Right lobe of liver (tissue), 6 donors: Measurements from ENCODE around the gene GSG1L. TPM values are rescaled to one million over a fixed set of nuclear protein-coding genes. Genes with fewer than 3 reads are reported as not detected.

Experiments used
- ATAC-seq, 4 donors: fragments of 200-7000 bp; cut with Tn5 transposase; one replicate each; pipeline ENCODE4 v1.9.1; 2020; ENCODE audit warnings: mild to moderate bottlenecking in 4 of 4, moderate library complexity in 4 of 4
- DNase-seq, 3 donors: peaks; one replicate each; pipeline ENCODE4 v3.0.0-alpha.2; 2020
- H3K27ac ChIP-seq, 3 donors: fragments of 200-600 bp; one replicate each; pipeline ENCODE4 v1.8.0; 2022
- H3K27me3 ChIP-seq, 2 donors: fragments of 200-600 bp; one replicate each; pipeline ENCODE4 v1.8.0; 2022
- H3K36me3 ChIP-seq, 4 donors: fragments of 200-600 bp; sonication (generic) in 1 of 4; one replicate each; pipeline versions ENCODE4 v1.5.1 to v1.8.0; 2017 to 2022; ENCODE audit warnings: control low read depth in 1 of 4
- H3K4me1 ChIP-seq, 4 donors: fragments of 200-600 bp; sonication (generic) in 1 of 4; one replicate each; pipeline versions ENCODE4 v1.5.1 to v1.8.0; 2017 to 2022; ENCODE audit warnings: control low read depth in 1 of 4
- H3K4me3 ChIP-seq, 3 donors: fragments of 200-600 bp; one replicate each; pipeline ENCODE4 v1.8.0; 2022
- H3K9me3 ChIP-seq, 4 donors: fragments of 200-600 bp; sonication (generic) in 1 of 4; one replicate each; pipeline versions ENCODE4 v1.5.1 to v1.8.0; 2017 to 2022; ENCODE audit warnings: control low read depth in 1 of 4
- CTCF ChIP-seq, 4 donors: fragments of 200-600 bp in 3 of 4; fragments of 450-650 bp in 1 of 4; IDR thresholded peaks; one replicate each; pipeline versions ENCODE4 v1.5.1 to v1.8.0; 2016 to 2022; ENCODE audit warnings: antibody characterized with exemption in 4 of 4, mild to moderate bottlenecking in 2 of 4
- POLR2A ChIP-seq: fragments of 450-650 bp; IDR thresholded peaks from one replicate; pipeline ENCODE4 v1.6.1; 2017; ENCODE audit warnings: antibody characterized with exemption, mild to moderate bottlenecking
- WGBS: methylation state at CpG from one replicate; pipeline ENCODE4 v1.1.6; 2018; ENCODE audit warnings: low coverage, low lambda C conversion rate; ENCODE audit not compliant: insufficient coverage; ENCODE audit errors: missing lambda C conversion rate; 5-methylcytosine and 5-hydroxymethylcytosine counted together
- intact Hi-C, 2 donors: fragments of 100-400 bp; cut with DNase I; formaldehyde crosslinking; loops; one replicate each; pipeline versions ENCODE4 v1.11.2 to v1.14.1; 2022
- total RNA-seq, 6 experiments: library from RNA; depleted of rRNA in 2 of 6; stranded (reverse); fragments of >200 nt in 2 of 6; fragmentation: NEBNext Ultra II Directional in 3 of 6; extraction: Animal tissue kit (Norgen Biotek cat#: 25700) in 3 of 6; gene quantifications; one replicate each; pipeline versions ENCODE4 v1.1.0 to v1.2.4, GENCODE V29; 2016 to 2023
- donor health status: DM: no; HTN: yes; CAD: no.
- donor health status: DM: no; HTN: no; CAD: no.
- donor health status: DM: no; HTN: no; CAD: no.
- donor health status: DM: no; HTN: yes; CAD: no.
- donor health status: DM: no; HTN: yes; CAD: no.

Gene GSG1L
- total RNA-seq, 6 experiments from 2014 or later = 0.33 TPM; not detected in 5

DNA sequence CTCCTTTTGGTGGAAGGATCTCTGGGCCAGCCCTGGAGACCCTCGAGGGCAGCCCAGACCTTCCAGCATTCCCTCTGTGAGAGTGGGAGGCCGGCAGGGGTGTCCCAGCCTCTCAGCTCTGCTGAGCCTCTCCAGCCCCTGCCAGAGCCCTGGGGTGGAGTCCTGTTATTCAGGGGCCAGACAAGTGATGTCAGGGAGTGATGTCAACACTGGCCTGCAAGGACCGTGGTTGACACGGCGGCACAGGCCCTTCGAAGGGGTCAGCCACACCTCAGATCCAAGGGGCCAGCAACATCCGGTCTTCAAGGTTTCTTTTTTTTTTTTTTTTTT lies 282.4 kb downstream of the GSG1L start:
- Histone ChIP-seq H3K36me3 (no peaks in the 10 kb centered on the region), H3K4me1 (no peaks in the 10 kb centered on the region), H3K27me3 (no peaks in the 10 kb centered on the region), H3K9me3 (no peaks in the 10 kb centered on the region), H3K4me3 (no peak overlapping the region), H3K27ac (no peak overlapping the region)
- DNase-seq = no peak
- intact Hi-C loops = no loop called here
- TF ChIP-seq CTCF (IDR thresholded peaks at IDR 0.05) (no peak), POLR2A (no peak)
- ATAC-seq = no peak
- whole genome bisulfite sequencing = 25% methylated on average over 5 of the region's 7 CpGs

DNA sequence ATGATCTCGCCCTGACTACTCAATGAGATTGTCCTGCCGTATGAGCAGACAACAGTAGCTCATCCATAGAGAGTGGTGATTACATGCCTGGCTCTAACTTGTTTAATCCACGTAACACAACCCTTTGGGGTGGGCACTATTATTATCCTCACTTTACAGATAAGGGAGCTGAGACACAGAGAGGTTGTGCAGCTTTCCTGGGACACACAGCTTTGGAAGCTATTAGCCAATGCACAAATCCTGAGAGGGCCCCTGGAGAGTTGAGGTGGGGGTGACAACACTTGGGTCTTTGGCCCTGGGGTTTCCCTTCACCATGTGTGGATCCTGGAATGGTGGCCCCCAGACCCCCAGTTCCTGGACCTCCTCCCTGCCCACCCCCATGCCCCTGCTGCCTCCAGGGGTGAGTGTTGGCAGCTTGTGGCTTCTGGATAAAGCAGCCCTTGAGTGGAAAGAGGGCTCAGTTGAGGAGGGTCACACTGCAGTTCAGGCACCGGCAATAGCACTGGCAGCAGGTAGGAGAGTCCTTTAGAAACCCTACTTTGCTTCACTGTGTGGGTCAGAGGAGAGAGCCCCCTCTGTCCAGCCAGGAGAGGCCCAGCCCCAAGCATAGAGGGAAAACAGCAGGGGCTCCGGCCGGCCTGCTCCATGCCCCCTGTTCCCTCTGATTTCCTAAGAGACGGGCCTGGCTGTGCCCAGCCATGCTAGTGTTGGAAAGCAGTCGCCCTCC lies 282.9 kb downstream of the GSG1L start:
- 87% methylated on average over 4 of the region's 8 CpGs for WGBS
- DNase-seq (peak in 1 of 3 donors; percentile 7), ATAC-seq (no peak)

DNA sequence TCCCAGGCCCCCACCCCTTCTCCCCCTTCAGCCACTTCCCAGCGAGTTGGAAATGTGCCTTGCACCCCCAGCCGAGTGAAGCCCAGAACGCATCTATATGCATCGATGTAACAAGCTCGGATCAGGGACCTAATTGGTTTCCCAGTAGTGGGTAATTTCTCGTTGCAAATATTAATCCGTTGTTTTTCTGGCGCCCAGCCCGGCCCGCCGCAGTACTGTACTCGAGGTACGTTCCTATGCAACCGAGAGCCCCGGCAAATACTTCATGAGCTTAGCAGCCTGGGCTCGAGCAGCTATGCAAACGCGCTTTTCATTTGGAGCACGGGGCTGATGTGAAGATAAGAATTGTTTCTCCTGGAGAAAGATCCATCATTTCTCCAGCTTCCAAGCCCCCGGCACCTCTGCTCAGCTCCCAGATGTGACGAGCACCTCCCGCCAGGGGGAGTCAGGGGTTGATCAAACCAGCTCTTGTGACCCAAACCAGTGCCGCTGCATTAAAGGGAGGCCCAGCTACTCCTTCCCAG lies 283.8 kb downstream of the GSG1L start:
- no peak for TF ChIP-seq CTCF (IDR thresholded peaks at IDR 0.05)
- no peak for TF ChIP-seq POLR2A
- no peak overlapping the region for H3K27ac ChIP-seq
- no peaks in the 10 kb centered on the region for H3K9me3 ChIP-seq
- H3K36me3 ChIP-seq = no peaks in the 10 kb centered on the region
- ATAC-seq (no peak), DNase-seq (peak in 1 of 3 donors; percentile 15)
- no peaks in the 10 kb centered on the region for H3K4me1 ChIP-seq
- WGBS = 86% methylated on average over 17 of the region's 23 CpGs
- intact Hi-C loops = no loop called here
- no peaks in the 10 kb centered on the region for H3K27me3 ChIP-seq
- no peak overlapping the region for H3K4me3 ChIP-seq

More for the DNA sequence above, 282.9 kb downstream of the GSG1L start:
- Histone ChIP-seq H3K27me3 (no peaks in the 10 kb centered on the region), H3K27ac (no peak overlapping the region), H3K36me3 (no peaks in the 10 kb centered on the region), H3K4me3 (no peak overlapping the region), H3K9me3 (no peaks in the 10 kb centered on the region), H3K4me1 (no peaks in the 10 kb centered on the region)
- intact Hi-C loops = no loop called here
- no peak for TF ChIP-seq POLR2A
- no peak for TF ChIP-seq CTCF (IDR thresholded peaks at IDR 0.05)

DNA sequence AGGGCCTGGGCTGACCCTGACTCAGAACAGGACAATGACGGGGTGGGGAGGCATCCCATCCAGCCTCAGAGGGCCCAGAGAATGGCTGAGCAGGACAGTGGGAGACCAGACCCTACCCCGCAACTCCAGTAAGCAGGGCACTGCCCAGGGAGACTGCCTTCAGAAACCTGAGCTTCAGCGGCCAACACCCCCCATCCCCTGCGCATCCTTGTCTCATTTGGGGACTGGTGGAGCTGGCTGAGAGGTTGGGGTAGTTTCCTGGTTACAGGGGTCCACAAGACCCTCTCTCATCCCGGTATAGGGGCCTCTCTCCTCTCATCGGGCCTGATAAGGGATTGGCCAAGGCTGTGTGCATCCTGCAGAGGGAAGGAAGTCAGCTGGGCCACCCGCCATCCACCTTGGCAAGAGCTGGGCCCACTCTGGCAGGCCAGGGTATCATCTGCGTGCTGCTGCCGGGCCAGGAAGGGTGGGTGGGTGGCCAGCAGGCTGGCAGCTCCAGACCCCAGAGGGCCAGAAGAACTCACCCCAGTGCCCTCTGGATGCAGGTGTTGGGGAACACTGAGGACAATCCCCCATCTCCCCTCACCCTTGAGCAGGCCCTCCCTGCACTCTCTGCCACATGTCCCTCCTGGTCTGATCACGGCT lies 284.5 kb downstream of the GSG1L start:
- no peak overlapping the region for H3K27ac ChIP-seq
- ATAC-seq = peak in 1 of 4 donors; percentile 22
- WGBS = 17% methylated on average over 1 of the region's 10 CpGs
- DNase-seq = peak in 1 of 3 donors; percentile 13
- no peaks in the 10 kb centered on the region for H3K27me3 ChIP-seq
- H3K9me3 ChIP-seq = no peaks in the 10 kb centered on the region
- no peak overlapping the region for H3K4me3 ChIP-seq
- intact Hi-C loops = no loop called here
- TF ChIP-seq POLR2A (no peak), CTCF (IDR thresholded peaks at IDR 0.05) (no peak)
- no peaks in the 10 kb centered on the region for H3K36me3 ChIP-seq
- no peaks in the 10 kb centered on the region for H3K4me1 ChIP-seq
